Gastrocnemius medialis (tissue), 4 donors: Measurements from ENCODE around the gene ETFBKMT.

ENCODE experiments used
- CTCF ChIP-seq, 5 experiments: fragments of 450-650 bp in 3 of 5; fragments of 200-600 bp in 2 of 5; sonication (generic) in 2 of 5; IDR thresholded peaks in 4 of 5; conservative IDR thresholded peaks in 1 of 5; 1 replicate in 4 of 5; 2 replicates in 1 of 5; pipeline ENCODE4 v1.5.1; 2016 to 2019; ENCODE audit warnings: antibody characterized with exemption in 5 of 5, mild to moderate bottlenecking in 3 of 5, moderate library complexity in 3 of 5
- POLR2A ChIP-seq, 2 donors: fragments of 450-650 bp; IDR thresholded peaks; one replicate each; pipeline ENCODE4 v1.6.1; 2017; ENCODE audit warnings: antibody characterized with exemption in 2 of 2, mild to moderate bottlenecking in 2 of 2, moderate library complexity in 2 of 2

- TF ChIP-seq CTCF (IDR thresholded peaks at IDR 0.05 in 4 of 5, conservative IDR thresholded peaks at IDR 0.05 in 1 of 5) (peak in 4 of 5 experiments; percentile 32 to 54 (median 50)), POLR2A (IDR thresholded peaks at IDR 0.05) (no peak)
Measured at GRCh38 chr12:31682136-31682962, 22.9 kb downstream of the ETFBKMT start.
